NCI-H524 treated with DMSO at 0.1 percent for 48 hours (cell line): ENCODE measurements around the gene ZFAND6.

Experiments
- DNase-seq: peaks from one replicate; lab custom pipeline; 2025; lab: John Stamatoyannopoulos, UW

ZFAND6 gene

DNA sequence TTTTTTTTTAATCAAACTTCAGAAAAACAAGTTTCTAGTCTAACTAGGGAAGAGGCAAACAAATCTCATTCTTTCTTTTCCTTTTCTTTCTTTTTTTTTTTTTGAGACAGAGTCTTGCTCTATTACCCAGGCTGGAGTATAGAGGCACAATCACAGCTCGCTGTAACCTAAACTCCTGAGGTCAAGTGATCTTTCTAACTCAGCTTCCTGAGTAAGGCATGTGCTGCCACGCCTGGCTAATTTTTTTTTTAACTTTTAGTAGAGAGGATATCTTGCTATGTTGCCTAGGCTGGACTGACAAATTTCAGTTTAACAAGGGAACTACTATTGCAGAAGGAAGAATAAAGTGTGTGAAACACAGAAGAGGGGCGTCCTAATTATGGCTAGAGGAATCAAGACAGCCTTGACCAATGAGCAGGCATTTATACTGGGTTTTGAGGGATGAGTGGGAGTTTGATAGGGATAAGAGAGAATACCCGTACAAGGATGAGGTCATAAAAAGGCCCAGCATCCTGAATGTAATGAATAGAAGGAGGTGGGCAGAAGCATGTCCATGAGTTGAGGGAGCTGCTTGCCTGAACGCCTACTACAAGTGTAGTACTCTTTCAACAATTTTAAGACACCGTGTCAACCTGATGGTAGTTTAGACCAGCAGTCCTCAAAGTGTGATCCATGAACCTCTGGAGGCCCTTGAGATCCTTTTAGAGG, 6.7 kb upstream of the ZFAND6 start:
- no peak for DNase-seq

DNA sequence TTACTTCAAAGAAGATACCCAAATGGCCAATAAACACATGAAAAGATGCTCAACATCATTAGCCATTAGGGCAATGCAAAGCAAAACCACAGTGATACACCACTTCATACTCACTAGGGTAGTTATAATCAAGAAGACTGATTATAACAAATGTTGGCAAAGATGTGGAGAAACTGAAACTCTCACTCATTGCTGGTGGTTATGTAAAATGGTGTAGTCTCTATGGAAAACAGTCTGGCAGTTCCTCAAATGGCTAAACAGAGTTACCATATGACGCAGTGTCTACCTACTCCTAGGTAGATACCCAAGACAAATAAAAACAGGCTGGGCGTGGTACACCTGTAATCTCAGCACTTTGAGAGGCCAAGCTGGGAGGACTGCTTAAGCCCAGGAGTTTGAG, 3.5 kb upstream of the ZFAND6 start:
- DNase-seq = no peak

DNA sequence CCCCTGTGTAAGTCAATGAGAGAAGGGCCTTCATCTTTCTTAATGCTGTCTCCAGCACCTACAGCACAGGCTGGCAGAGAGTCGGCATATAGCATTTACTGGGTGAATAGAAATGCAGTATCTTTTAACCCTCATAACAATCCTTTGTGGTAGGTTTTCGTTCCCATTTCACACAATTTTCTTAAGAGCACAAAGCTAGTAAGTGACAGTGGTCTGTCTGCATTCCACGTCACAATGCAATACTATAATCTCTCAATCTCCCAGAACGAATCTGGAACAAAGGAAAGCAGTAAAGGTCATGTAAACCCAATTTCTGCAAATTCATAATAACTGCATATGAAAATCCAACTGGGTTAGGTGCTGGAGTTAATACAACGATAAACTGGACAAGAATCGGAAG, 1.4 kb upstream of the ZFAND6 start:
- no peak for DNase-seq

DNA sequence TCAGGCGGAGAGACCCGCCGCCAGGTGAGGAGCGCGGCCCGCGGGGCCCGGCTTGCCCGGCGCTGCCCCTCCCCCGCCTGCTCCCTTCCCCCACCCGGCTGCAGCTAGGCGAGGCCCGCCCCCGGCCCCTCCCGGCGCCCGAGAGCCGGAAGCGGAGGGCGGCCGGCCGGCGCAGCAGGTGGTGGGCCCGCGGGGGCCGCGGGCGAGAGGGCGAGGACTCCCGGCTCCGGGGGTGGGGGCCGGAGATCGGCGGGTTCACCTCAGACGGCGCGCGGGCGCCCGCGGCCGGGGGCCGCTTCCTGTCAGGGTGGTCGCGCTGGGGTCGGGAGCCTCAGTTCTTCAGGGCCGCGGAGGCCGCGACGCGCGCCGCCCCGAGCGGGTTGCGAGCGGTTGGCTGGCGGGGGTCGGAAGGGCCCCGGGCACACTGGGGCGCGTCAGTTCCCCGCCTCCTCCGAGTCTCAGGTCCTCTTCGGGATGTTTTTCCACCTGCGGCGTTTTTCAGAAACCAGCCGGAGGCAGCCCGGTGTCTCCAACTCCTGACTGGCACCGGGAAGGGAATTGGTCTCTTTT, 395 bp downstream of the ZFAND6 start:
- no peak for DNase-seq

DNA sequence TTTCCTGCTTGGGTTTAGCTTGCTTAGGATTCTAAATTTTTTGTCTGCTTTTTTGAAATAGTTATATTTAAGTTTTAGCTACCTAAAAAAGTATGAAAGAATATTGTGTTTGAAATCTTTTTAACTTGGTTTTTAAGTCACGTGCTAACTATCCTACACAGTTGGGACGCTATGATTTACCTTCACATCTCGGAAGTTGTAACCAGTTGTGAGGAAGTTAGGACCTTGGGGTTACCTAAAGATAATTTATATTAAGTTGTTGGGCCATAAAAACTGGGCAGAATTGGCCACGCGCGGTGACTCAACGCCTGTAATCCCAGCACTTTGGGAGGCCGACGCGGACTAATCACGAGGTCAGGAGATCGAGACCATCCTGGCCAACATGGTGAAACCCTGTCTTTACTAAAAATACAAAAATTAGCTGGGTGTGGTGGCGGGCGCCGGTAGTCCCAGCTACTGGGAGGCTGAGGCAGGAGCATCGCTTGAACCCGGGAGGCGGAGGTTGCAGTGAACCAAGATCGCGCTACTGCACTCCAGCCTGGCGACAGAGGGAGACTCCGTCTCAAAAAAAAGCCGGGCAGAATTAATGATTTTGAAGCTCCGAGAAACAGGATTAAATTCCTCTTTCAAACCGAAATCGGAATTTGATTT, 1.0 kb downstream of the ZFAND6 start:
- DNase-seq = no peak

DNA sequence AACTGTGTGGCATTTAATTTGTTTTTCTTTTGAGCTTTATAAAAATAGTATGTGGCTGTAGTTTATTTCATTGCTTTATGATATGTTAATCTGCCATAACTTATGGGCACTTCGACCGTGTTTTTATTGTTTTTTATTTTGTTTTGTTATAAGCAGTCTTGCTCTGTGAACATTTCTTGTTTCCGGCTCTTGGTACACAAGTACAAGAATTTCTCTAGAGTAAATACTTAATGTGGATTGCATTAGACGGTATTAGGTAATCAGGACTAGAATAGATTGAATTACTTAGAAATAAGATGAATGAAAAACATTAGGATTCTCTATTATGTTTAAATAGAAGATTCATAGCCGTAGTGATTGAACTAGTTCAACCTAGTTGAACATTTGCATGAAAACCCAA, 2.1 kb downstream of the ZFAND6 start:
- no peak for DNase-seq

DNA sequence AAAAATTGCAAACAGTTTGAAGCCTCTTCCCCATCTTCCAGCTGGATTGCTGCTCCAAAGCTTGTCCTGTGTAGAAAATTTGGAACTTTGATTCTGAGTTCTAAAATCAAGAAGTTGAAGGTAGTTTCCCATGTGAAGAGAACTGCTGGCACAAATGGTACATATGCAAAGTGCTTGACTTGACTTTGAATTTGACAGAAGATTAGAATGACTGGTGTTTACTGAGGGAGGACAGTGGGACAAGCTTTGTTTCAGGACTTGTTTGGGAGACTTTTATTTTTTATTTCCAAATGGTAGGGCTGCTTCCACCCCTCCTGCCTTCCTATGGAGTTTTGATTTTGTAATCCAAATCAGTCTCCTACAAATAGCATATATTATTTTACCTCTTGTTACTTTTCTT, 7.4 kb downstream of the ZFAND6 start:
- no peak for DNase-seq

DNA sequence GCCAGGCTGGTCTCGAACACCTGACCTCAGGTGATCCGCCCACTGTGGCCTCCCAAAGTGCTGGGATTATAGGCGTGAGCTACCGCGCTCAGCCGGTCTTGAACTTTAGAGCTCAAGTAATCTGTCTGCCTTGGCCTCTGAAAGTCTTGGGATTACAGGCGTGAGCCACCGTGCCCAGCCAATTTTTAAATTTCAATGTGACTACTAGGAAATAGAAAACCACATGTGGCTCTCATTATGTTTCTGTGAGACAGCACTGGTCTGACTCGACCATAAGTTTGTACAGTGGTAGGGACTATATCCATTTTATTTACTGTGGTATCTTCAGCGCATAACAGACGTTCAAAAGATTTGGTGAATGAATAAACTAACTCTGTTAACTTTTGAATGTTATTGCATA, 9.1 kb downstream of the ZFAND6 start:
- no peak for DNase-seq

DNA sequence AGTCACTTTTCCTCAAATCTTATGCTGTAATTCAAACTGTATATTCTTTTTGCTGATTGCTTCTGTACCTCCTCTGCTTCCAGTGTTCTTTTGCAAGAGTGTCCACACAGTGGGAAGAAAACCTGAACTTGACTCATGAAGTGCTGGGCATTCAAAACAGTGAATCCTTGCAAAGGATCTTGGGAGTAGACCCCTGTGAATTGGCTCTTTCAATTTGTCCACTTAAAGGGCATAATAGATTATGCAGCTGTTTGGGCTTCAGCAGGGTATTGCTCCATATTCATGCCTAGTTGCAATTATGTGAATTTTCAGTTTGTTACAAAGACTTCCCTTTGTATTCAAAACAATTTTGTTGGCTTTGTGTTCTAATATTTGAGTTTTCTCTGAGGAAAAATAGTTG, 11.4 kb downstream of the ZFAND6 start:
- DNase-seq = peak; percentile 42

DNA sequence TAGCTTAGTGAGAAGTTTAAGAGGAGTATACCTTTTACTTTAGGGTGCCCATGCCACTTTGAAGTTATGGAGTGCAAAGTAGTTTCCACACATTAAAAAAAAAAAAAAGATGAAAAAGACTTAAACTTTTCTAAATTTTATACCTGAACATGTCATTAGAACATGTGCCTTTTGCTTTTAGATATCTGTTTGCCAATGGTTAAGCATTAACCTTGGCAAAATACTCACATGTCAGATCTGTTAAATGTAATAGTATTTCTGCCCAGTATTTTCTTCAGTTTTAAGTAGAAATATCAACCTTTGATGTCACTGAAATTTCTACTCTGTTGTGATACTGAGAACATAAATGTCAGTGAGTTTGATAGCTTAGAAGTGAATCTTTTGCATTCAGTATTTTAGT, 12.2 kb downstream of the ZFAND6 start:
- DNase-seq = no peak

DNA sequence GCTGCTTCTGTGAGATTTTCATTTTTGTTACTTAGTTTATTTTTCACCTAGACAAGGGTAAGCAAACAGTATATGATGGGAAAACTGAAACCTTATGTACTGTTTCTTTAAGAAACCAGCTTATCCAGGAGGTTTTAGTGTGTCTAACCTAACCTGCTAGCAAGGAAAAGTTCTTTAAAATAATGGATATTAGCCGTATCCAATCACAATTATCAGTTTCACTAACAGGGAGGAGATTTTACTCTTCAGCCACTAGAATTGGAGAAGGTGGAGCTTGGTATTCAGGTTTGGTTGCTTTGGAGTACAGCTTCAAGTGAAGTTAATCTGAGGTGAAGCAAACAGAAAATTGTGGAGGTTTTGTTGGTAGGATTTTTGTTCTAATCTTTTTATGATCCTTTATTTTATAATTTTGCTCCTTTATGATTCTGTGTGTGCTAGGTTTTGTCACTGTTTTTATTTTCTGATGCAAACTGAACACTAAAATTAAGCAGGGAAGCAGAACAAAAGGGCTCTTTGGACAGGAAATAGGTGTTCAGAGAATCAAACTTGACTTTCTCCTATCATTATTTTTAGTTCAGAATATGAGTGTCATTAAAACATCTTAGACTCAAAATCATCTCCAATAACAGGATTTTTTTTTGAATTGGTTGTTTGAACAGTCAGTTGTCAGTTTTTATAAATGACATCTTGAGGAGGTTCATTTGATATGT, 13.0 kb downstream of the ZFAND6 start:
- DNase-seq = peak; percentile 97

DNA sequence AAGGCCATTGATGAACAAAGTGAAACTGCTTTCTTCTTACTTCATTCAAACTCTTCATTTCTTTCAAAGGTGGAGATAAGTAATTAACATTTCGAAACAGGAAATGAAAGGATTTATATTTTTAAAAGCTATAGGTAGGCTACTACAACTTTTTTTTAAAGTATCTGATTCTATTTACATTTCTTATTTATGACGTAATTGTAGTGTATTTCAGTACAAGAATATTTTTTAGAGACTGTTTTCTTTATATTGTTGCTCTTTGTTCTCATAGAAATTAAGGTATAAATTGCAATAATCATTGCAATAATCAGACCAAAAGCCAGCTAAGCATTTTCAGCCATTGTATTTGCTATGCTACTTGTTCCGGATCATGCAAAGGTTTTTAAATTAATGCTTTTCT, 13.7 kb downstream of the ZFAND6 start:
- no peak for DNase-seq

DNA sequence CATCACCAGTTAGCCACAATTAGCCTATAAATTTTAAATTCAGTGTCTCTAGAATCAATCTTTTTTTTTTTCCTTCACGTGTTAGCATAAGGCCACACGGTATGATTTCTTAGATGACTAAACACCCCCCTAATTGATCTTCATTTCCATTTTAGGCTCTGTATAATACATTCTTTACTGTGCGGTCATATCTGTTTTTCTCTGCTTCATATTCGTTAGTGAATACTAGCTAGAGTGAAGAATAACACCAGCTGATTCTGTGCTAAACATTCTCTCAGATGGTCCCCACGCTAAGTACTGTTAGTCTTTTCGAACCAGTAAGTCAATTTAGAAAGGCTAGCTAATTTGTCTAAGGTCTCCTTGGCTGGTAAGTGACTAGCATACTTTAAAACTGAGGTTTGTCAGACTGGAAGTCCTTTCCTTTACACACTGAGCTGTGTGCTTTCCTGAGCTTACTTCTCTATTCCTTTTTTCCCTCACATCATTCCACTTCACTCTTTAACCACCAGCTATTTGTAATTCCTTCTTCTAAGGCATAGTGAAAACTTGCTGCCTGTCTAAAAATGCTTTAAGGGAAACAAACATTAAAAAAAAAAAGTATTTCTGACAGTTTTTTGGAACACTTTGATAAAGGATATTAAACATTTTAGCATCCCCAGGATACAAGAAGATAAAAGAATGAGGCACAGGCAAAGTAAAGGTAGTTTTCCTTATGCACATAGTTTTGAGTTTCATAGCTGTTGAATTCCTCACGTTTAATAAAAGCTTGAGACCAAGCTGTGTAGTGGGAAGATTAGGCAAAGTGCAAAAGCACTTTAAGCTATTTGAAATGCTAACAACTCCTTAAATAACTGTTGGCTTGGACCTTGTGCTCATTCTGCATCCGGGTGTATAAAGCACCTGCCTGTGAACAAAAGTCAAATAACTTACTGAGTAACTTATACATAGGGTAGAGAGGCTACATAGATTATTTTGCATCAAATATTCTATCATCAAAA, 17.1 kb downstream of the ZFAND6 start:
- DNase-seq = no peak

DNA sequence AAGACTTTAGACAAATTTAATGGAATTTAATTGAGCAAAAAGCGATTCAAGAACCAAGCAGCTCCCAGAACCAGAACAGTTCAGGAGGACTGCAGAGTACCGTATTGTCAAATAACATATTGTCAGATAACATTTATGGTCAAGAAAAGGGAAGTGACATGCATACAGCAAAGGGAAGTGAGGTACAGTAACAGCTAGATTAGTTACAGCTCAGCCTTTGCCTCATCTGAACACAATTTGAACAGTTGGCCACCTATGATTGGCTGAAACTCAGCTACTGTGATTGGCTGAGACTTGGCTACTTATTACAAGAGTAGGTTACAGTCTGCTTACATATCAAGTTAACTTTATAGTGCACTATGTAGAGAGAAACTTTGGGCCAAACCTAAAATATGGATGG, 21.9 kb downstream of the ZFAND6 start:
- no peak for DNase-seq

DNA sequence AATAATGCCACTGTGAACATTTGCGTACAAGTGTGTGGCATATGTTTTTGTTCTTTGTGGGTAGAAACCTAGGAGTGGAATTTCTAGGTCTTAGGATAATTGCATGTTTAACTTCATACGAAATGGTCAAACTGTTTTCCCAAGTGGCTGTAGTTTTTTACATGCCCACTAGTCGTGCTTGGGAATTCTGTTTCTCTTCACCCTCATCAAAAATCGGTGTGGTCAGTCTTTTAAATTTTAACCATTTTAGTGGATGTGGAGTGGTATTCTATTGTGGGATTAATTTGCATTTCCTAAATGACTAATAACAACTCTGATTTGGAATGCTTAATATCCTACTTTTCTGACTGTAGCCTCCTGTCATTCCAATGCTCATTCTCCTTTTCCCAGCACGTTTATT, 27.6 kb downstream of the ZFAND6 start:
- no peak for DNase-seq

DNA sequence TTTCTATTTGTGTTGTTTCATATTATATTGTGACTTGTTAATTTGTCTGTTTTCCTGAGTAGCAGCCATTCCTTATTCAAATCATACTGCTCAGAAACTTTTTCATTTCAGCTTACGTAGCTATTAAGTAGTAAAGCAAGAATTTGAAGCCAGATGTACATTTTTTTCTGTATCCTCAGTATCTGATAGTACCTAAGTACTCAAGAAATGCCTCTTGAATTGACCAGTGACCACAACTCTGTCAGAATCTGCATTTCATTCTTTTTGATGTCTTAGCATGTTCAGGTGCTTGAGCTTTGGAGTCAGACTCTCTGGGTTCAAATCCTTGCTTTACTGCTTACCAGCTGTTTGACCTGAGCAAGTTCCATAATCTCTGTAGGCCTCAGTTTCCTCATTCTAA, 30.6 kb downstream of the ZFAND6 start:
- no peak for DNase-seq

DNA sequence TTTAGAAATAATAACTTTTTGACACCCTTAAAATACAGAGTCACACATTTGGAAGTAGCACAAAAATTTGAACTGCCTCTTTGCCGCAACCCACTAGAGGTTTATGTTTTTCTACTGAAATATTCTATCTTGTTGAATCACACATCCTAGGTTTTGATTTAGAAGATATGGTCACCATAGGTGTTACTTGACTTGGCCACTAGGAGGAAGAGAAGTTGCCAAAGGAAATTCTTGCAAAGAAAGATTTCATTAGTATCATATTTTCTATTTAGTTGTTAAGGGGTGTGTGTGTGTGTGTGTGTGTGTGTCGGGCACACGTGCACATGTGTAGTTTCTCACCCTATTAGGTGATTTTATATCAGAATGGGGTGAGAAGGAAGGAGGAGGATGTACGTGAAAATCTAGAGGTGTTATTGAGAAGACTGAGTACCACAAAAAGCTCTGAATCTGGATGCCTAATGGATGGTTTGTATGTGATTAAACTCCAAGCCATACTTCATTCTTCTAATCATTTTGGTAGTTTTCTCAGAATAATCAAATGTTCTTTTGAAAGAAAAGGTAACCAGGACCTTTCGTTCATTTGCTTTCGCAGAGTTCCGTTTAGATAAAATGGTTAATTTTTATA, 31.5 kb downstream of the ZFAND6 start:
- DNase-seq = no peak

DNA sequence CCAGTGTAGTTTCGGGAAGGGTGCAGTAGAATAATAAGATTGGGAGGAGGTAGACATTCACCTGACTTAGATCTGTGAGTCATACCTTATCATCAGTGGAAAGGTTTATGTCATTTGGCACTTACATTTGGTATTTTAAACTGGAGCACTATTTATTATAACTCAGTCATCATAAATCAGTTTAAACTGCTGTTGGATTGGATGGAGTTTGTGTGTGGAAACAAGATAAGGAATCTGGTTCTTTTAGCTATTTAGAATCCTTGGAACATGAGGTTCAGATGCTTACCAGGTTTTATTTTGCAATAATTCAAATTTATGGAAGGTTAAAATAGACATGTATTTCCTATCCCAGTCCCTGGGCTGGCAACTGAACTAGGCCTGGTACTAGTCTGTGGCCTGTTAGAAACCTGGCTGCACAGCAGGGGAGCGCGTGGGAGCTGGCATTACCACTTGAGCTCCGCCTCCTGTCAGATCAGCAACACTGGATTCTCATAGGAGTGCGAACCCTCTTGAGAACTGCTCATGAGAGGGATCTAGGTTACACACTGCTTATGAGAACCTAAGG, 34.5 kb downstream of the ZFAND6 start:
- peak; percentile 60 for DNase-seq

DNA sequence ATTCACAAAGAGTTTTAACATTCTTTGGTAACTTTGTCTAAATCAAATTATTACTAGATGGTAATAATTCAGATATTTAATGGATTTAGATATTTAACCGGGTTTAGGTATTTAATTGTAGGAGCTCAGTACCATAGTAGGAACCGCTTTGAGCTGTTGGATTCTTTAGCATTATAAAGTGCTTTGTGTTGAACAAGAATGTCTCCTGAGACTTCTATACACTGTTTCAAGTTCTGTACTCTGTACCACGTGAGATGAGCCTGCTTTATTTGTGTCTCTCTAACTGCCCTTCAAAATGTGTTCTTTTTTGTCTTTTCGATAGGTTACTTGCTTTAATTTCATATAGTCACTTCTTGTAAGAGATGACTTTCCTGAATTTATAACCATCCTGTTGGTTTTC, 36.0 kb downstream of the ZFAND6 start:
- DNase-seq = no peak

DNA sequence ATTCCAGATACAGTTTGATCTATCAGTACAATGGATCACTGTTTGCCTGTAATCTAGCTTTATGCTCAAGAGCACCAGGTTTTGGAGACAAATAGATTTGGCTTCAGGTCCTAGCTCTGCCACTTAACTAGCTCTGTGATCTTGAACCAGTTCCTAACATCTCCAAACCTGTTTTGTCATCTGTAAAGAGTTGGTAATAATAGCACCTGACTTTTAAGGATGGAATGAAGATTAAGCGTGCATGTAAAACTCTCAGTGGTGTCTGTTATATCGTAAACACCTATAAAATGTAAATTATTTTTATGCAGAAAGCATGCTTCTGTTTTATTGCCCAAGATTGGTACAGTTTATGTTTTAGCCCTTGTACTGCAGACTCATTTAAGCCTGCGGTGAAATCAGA, 36.5 kb downstream of the ZFAND6 start:
- DNase-seq = no peak

DNA sequence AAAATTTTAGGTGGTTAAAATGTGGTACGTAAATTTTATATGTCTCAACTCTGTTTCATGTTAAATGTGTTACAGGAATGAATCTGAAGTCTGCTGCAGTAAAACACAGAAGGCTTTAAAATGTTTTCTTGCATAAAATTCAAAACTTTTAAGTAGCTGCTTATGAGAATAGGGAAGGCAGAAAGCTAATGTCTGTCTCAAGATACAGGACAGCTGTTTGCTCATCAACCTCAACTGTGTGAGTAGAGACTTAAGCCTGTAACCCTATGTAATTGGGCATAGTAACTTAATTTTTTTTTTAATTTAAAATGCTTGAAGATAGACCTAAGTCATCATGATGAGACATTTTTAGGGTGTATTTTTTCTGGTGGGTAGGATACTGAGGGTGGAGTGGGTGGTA, 38.9 kb downstream of the ZFAND6 start:
- no peak for DNase-seq
